GM18526 (cell line): ENCODE measurements around the gene PPIF.

Experiments used
- POLR2A ChIP-seq: IDR thresholded peaks from 3 replicates; pipeline ENCODE4 v1.6.1; 2011; ENCODE audit not compliant: insufficient read length; ENCODE audit errors: extremely low read depth

The PPIF gene

DNA sequence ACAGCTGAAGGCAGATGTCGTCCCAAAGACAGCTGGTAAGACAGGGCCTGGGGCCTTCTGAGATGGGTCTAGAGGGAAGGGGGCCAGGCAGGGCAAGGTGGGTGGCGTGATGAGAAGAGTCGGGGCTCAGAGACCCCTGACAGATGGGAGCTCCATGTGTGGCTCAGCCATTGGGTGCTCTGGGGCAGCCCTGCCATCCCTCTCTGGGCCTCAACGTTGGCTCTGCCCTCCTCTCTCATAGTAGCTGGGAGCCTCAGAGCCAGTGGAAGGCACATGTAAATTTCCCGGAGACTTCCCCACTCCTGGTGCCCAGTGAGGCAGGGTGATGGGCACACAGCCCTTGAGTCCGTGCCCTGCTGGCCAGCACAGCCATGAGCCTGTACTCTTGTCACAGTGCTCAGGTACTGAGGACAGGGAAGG is 1.8 kb downstream of the PPIF start:
- no peak for TF ChIP-seq POLR2A

DNA sequence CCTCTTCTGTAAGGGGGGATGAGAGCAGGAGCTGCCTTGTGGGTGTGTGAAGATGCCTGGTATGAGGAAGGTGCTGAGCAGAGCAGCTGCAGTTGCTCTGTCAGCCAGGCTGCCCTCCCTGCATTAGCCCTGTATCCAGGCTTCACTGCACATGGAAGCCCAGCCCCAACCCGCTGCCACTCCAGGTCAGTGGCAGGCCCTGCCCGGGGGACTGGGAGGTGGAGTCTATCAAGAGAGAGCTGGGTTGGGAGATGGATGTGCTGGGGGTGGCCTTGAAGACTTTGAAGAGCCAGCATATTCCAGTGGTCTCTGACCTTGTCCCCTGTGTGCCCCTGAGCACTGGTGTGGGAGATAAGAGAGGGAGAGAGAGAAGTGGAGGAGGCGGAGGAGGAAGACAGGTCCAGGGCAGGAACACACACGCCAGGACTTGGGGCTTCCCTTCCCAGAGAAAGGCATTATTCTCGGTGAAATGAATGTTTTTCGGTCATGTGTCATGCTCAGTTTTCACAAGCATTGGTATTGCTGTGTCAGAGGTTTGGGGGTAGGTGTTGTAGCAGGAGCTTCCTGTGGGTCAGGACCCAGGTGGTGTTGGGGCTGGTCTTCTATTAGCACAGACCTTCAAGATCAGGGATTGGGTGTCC is 2.6 kb downstream of the PPIF start:
- TF ChIP-seq POLR2A: no peak

DNA sequence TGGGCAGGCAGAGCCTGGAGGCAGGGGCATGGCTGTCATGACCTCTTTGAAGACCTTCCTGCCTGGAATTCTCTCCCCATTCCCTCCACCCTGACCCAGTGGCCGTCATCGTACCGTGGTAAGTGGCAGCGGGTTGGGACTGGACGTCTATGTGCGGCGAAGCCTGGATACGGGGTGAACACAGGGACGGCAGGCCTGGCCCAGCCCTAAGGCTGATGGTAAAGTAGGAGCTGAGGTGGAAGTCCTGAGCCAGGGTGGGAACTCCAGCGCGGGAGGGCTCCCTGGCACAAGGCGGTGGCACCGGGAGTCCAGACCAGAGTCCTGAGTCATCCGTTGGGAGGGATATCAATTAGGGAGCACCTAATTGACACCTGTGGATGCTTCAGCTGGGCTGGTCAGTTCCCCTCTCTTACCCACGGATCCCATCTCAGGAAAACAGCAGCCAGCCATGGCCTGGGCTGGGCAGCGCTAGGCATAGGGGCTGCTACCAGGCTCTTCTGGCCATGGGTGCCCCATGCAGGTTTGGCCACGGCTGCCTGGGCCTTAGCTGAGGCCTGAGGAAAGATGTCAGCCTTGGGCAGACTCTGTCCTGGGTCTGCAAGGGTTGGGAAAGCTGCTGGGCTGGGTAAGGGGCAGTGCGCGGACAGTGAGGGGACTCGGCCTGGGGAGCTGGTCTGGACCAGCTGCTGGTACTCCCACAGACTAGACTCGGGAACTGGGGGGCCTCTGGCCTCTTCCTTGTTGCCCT is 3.3 kb downstream of the PPIF start:
- no peak for TF ChIP-seq POLR2A

DNA sequence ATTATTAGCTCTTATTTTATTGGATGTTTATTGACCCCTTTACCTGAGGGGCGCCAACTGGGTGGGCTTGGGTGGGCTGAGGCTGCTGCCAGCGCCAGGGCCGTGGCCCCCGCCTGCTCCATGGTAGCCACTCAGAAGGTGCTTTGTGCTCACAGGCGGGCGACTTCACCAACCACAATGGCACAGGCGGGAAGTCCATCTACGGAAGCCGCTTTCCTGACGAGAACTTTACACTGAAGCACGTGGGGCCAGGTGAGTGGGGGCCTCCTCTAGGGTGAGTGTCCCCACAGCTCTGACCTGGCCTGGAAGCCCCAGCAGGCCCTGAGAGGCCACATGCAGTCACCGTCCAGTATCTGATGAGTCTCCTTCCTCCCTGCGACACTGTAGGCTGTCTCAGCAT is 4.1 kb downstream of the PPIF start:
- TF ChIP-seq POLR2A: no peak

DNA sequence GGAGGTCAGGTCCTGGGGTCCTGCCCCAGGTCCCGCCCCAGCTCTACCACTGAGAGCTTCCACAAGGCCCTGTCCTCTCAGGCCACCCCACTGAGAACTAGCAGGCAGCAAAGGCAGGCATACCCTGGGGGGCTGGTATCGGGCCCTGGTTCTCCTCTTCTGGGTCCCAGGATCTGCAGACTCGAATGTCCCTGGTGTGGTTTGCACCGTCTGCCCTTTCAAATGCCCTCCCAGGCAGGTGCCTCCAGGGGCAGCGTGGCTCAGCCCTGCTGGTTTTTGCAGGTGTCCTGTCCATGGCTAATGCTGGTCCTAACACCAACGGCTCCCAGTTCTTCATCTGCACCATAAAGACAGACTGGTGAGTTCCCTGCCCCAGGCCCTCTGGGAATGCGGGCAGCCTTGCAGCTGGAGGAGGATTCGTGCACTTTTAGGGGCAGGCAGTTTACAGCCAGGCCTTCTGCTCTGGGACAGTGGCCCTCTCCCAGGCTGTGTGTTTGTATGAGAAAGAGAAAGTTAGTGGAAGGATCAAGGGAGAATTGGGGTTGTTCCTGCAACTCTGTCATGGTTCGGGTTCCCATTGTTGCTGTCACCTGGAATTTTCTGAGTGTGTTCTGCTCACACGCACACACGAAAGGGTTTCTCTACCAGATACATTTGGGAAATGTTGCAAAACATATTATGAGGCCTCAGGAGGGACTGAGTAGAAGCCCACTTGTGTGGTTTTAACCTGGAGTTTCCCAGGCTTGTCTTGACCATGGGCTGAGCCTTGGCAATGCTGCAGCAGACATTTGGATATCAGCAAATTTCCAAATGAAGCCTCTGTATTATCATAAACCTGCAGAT is 5.0 kb downstream of the PPIF start:
- TF ChIP-seq POLR2A: no peak

DNA sequence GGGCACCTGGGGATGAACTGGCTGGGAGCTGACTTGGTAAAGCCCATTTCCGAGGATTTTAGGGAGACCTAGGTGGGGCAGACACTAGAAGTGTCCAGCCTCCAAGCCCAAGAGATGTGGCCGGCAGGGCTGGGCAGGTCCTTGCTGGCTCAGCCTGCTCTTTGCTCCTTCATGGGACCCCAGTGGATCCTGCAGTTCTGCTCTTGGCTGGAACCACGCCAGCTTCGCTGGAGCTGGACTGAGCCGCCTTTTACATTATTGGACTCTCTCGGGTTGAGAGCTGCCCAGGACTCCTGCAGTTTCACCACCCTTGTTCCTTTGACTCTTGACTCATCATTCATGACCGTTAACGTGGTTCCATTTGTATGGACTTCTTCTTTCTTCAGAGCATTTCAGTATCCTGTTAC is 5.7 kb downstream of the PPIF start:
- TF ChIP-seq POLR2A: no peak

DNA sequence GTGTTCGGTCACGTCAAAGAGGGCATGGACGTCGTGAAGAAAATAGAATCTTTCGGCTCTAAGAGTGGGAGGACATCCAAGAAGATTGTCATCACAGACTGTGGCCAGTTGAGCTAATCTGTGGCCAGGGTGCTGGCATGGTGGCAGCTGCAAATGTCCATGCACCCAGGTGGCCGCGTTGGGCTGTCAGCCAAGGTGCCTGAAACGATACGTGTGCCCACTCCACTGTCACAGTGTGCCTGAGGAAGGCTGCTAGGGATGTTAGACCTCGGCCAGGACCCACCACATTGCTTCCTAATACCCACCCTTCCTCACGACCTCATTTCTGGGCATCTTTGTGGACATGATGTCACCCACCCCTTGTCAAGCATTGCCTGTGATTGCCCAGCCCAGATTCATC is 6.5 kb downstream of the PPIF start:
- TF ChIP-seq POLR2A: no peak

DNA sequence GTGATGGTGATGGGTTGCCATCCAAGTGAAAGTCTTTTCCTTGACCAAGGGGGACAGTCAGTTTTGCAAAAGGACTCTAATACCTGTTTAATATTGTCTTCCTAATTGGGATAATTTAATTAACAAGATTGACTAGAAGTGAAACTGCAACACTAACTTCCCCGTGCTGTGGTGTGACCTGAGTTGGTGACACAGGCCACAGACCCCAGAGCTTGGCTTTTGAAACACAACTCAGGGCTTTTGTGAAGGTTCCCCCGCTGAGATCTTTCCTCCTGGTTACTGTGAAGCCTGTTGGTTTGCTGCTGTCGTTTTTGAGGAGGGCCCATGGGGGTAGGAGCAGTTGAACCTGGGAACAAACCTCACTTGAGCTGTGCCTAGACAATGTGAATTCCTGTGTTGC is 6.9 kb downstream of the PPIF start:
- TF ChIP-seq POLR2A: no peak

DNA sequence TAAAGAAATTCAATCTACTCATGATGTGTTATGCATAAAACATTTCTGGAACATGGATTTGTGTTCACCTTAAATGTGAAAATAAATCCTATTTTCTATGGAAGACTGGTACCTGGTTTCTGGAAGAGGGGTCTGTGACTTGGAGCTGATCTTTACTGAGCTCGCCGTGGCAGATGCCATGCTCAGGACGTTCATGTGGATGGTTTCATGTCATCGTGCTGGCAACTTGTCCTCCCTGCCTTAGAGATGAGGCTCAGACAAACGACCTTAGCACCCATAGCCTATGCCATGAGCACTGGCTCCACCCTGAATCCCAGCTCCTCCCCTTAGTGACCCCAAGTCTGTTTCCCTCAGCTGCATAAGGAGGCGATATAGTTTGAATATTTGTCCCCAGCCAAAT is 7.3 kb downstream of the PPIF start:
- no peak for TF ChIP-seq POLR2A

DNA sequence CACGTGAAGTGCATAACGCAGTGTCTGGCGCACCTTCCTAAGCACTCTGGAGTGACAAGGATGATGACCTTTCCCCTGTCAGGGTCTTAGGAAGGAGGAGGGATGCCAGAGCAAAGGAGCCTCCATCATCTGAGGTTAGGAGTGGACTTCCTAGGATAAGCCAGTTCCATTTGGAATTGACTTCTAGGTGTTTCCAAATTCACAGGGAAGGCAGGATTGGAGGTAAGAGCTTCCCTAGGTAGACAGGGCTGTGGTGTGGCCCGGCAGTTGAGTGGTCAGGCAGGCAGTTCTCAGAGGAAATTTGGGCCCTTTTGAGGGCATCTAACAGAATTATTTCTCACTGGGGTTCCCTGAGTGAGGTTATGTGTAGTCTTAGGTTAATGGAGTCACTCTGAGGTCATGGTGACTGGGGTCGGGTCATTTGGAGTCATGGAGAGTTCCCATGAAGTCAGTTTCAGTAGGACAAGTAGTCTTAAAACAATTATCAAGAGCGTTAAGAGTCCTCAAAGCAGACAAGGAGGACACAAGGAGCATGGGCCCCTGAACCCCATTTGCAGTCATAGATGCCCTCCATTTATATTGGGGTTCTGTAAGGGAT is 8.2 kb downstream of the PPIF start:
- TF ChIP-seq POLR2A: no peak

DNA sequence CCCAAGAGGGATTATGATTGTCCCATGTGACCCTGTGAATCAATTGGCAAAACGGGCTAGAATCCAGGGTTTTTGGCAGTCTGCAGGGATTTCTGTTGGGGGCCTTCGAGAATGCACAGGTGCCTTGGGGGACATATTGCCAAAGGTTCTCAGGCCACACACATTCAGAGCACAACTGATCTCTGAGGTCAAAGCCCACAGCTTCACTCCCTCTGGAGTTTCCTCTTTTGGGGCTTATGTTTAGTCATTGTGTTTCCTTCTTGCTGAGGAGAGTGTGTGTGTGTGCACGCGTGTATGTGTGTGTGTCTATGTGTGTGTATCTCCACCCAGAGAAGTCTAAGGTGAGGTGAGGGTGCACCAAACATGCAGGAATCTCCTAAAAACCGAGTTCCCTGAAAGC is 8.8 kb downstream of the PPIF start:
- no peak for TF ChIP-seq POLR2A

DNA sequence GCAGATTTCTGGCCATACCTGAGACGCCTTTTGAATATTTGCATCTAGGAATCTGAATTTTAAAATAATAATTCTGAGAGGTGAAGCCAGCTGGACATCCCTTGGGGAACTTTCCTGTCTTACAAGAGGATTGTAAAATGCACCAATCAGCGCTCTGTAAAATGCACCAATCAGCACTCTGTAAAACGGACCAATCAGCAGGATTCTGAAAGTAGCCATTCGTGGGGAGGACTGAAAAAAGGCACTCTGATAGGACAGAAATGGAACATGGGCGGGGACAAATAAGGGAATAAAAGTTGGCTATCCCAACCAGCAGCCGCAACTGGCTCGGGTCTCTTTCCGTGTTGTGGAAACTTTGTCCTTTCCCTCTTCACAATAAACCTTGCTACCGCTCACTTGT is 9.9 kb downstream of the PPIF start:
- no peak for TF ChIP-seq POLR2A

DNA sequence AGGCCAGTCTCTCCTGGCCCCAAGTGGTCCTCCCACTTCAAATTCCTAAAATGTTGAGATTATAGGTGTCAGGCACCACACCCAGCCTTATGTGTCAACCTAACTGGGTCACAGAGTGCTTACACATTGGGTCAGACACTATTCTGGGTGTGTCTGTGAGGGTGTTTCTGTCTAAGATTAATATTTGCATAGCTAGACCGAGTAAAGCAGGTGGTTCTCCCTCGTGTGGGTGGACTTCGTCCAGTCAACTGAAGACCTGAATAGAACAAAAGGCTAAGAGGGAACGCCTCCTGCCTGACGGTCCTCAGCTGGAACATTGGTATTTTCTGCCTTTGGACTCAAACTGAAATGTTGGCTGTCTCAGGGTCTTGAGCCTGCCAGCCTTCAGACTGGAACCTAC is 11.5 kb downstream of the PPIF start:
- TF ChIP-seq POLR2A: no peak

DNA sequence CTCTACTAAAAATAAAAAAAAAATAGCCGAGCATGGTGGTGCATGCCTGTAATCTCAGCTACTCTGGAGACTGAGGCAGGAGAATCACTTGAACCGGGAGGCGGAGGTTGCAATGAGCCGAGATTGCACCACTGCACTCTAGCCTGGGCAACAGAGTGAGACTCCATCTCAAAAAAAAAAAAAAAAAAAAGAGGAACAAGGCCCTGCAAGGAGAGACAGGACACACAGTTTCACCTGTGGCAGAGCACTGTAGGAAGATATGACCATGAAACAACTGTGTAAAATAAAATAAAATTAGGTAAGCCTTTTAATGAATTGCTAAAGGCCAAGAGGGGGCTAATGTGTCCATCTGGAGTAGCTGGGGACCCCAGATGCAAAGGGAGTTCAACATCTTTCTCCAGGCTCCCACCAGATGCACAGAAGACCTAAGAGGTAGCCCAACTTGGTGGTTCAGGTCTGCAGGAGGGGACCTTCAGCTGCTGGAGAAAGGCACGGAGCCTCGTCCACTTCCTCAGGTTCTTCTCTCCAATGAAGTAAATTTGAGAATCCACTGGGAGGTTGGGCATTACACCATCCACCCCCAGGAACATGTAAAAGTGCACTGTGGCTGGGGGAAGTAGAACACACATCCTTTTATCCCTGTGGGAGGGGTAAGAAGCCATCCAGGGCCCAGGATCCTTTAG is 12.7 kb downstream of the PPIF start:
- no peak for TF ChIP-seq POLR2A
